H1 (cell line): ENCODE measurements around the gene CPED1. TPM values are rescaled to one million over a fixed set of nuclear protein-coding genes. Genes with fewer than 3 reads are reported as not detected.

Source experiments
- CTCF ChIA-PET: fragments of 300-600 bp; sonication (Branson Sonifier 250); formaldehyde crosslinking; loops from one replicate; lab custom pipeline; 2021; ENCODE audit not compliant: partially characterized antibody; lab: Charles Lee
- POLR2A ChIA-PET: fragments of 300-600 bp; sonication (Branson Sonifier 250); formaldehyde crosslinking; loops from one replicate; lab custom pipeline; 2021; ENCODE audit warnings: inconsistent platforms; ENCODE audit not compliant: partially characterized antibody; lab: Charles Lee
- DNase-seq, 2 experiments: peaks; one replicate each; pipeline versions ENCODE4 v3.0.0 to v3.0.0-alpha.2; 2010 to 2022; ENCODE audit warnings: low spot score in 2 of 2, low read depth in 1 of 2, mixed read lengths in 1 of 2
- FAIRE-seq: peaks from 2 replicates; lab custom pipeline; 2011; peaks lifted over from hg19 to GRCh38; lab: Jason Lieb, UNC
- H2AFZ ChIP-seq: 2 replicates; pipeline ENCODE4 v1.8.1; 2012; ENCODE audit warnings: low read length, inconsistent platforms
- H2AK5ac ChIP-seq: 2 replicates; pipeline ENCODE4 v1.6.1; 2013; ENCODE audit warnings: low read depth, low read length
- H2BK120ac ChIP-seq: replicated peaks from 2 replicates; pipeline ENCODE3; 2013; ENCODE audit warnings: low read depth, low read length, inconsistent platforms
- H2BK12ac ChIP-seq: 2 replicates; pipeline ENCODE4 v1.6.1; 2013; ENCODE audit warnings: low read depth, low read length
- H2BK15ac ChIP-seq: 2 replicates; pipeline ENCODE4 v1.6.1; 2013; ENCODE audit warnings: low read length
- H2BK20ac ChIP-seq: 2 replicates; pipeline ENCODE4 v1.6.1; 2013; ENCODE audit warnings: low read length
- H2BK5ac ChIP-seq: 2 replicates; pipeline ENCODE4 v1.6.1; 2013; ENCODE audit warnings: low read depth, low read length
- H3K14ac ChIP-seq: 2 replicates; pipeline ENCODE4 v1.6.1; 2013; ENCODE audit warnings: inconsistent platforms; ENCODE audit not compliant: insufficient read length
- H3K18ac ChIP-seq: 2 replicates; pipeline ENCODE4 v1.6.1; 2013; ENCODE audit warnings: low read length; ENCODE audit errors: extremely low read depth
- H3K23ac ChIP-seq: 2 replicates; pipeline ENCODE4 v1.6.1; 2013; ENCODE audit warnings: inconsistent platforms; ENCODE audit not compliant: insufficient read length
- H3K23me2 ChIP-seq: 2 replicates; pipeline ENCODE4 v1.6.1; 2013; ENCODE audit warnings: low read depth, low read length
- H3K27ac ChIP-seq: 2 replicates; pipeline ENCODE4 v1.6.1; 2011; ENCODE audit warnings: low read depth, low read length, inconsistent platforms
- H3K27me3 ChIP-seq, 4 experiments: replicated peaks in 1 of 4; 1 replicate in 1 of 4; 2 replicates in 3 of 4; pipeline versions ENCODE4 v1.6.1 to v1.8.1; 2011 to 2013; ENCODE audit warnings: low read length in 3 of 4, mild to moderate bottlenecking in 3 of 4, inconsistent platforms in 2 of 4, mixed read lengths in 2 of 4, moderate library complexity in 1 of 4; ENCODE audit not compliant: control insufficient read depth in 3 of 4, insufficient read depth in 3 of 4; ENCODE audit errors: extremely low read depth in 1 of 4
- H3K36me3 ChIP-seq, 4 experiments: 2 replicates each; pipeline versions ENCODE4 v1.6.1 to v1.8.1; 2011 to 2013; ENCODE audit warnings: mild to moderate bottlenecking in 4 of 4, low read length in 3 of 4, moderate library complexity in 2 of 4, control low read depth in 1 of 4, inconsistent platforms in 1 of 4; ENCODE audit not compliant: insufficient read depth in 4 of 4, control insufficient read depth in 2 of 4
- H3K4ac ChIP-seq: replicated peaks from 2 replicates; pipeline ENCODE3; 2013; ENCODE audit warnings: low read length, low read depth, mixed read lengths, inconsistent platforms; ENCODE audit not compliant: insufficient read length
- H3K4me1 ChIP-seq, 4 experiments: replicated peaks in 1 of 4; 1 replicate in 1 of 4; 2 replicates in 3 of 4; pipeline versions ENCODE4 v1.6.1 to v1.8.1; 2011 to 2013; ENCODE audit warnings: low read length in 3 of 4, inconsistent platforms in 2 of 4, mixed read lengths in 1 of 4; ENCODE audit not compliant: insufficient read depth in 4 of 4, control insufficient read depth in 3 of 4
- H3K4me2 ChIP-seq, 2 experiments: 2 replicates each; pipeline versions ENCODE4 v1.6.1 to v1.8.1; 2011 to 2013; ENCODE audit warnings: low read depth in 2 of 2, low read length in 2 of 2, control low read depth in 1 of 2, inconsistent platforms in 1 of 2, mild to moderate bottlenecking in 1 of 2; ENCODE audit not compliant: insufficient read depth in 1 of 2
- H3K4me3 ChIP-seq, 4 experiments: fragments of 200-600, 300-600 bp in 1 of 4; sonication (generic), shearing (Covaris generic), sonication (Bioruptor Twin) in 1 of 4; 2 replicates each; pipeline versions ENCODE4 v1.5.1 to v1.8.1; 2011 to 2016; ENCODE audit warnings: low read length in 4 of 4, low read depth in 3 of 4, control low read depth in 2 of 4, inconsistent platforms in 2 of 4, mild to moderate bottlenecking in 2 of 4, mixed read lengths in 1 of 4, moderate library complexity in 1 of 4; ENCODE audit not compliant: insufficient read depth in 2 of 4; ENCODE audit errors: extremely low read depth in 1 of 4
- H3K56ac ChIP-seq: replicated peaks from 2 replicates; pipeline ENCODE3; 2013; ENCODE audit warnings: low read depth, mild to moderate bottlenecking, mixed read lengths, low read length, inconsistent platforms; ENCODE audit not compliant: insufficient read length
- H3K79me1 ChIP-seq: 2 replicates; pipeline ENCODE4 v1.6.1; 2013; ENCODE audit warnings: low read depth, low read length, control low read depth
- H3K79me2 ChIP-seq, 2 experiments: 2 replicates each; pipeline versions ENCODE4 v1.6.1 to v1.8.1; 2012 to 2013; ENCODE audit warnings: low read length in 2 of 2, mild to moderate bottlenecking in 2 of 2, inconsistent platforms in 1 of 2; ENCODE audit not compliant: insufficient read depth in 2 of 2, control insufficient read depth in 1 of 2
- H3K9ac ChIP-seq, 4 experiments: replicated peaks in 1 of 4; 1 replicate in 1 of 4; 2 replicates in 3 of 4; pipeline versions ENCODE4 v1.6.1 to v1.8.1; 2011 to 2013; ENCODE audit warnings: low read depth in 3 of 4, low read length in 3 of 4, control low read depth in 2 of 4, mild to moderate bottlenecking in 2 of 4, moderate library complexity in 2 of 4, inconsistent platforms in 1 of 4; ENCODE audit errors: extremely low read depth in 1 of 4
- H3K9me3 ChIP-seq, 2 experiments: 2 replicates each; pipeline versions ENCODE4 v1.6.1 to v1.8.1; 2012 to 2013; ENCODE audit warnings: mild to moderate bottlenecking in 2 of 2, moderate library complexity in 2 of 2, control low read depth in 1 of 2, inconsistent platforms in 1 of 2, low read depth in 1 of 2, low read length in 1 of 2, mixed read lengths in 1 of 2; ENCODE audit not compliant: insufficient read depth in 2 of 2
- H4K20me1 ChIP-seq, 2 experiments: replicated peaks in 1 of 2; 2 replicates each; pipeline versions ENCODE3 to v1.8.1; 2011 to 2013; ENCODE audit warnings: inconsistent platforms in 2 of 2, low read length in 2 of 2, mild to moderate bottlenecking in 1 of 2; ENCODE audit not compliant: insufficient read depth in 2 of 2, control insufficient read depth in 1 of 2
- H4K5ac ChIP-seq: 2 replicates; pipeline ENCODE4 v1.6.1; 2013; ENCODE audit warnings: low read length, low read depth, mixed read lengths, inconsistent platforms; ENCODE audit not compliant: insufficient read length
- H4K8ac ChIP-seq: 2 replicates; pipeline ENCODE4 v1.8.0; 2013; ENCODE audit warnings: mild to moderate bottlenecking, moderate library complexity, low read length, inconsistent platforms; ENCODE audit not compliant: insufficient read depth; ENCODE audit errors: extremely low read depth
- H4K91ac ChIP-seq: replicated peaks from 2 replicates; pipeline ENCODE3; 2013; ENCODE audit warnings: low read length, mixed read lengths, inconsistent platforms; ENCODE audit not compliant: insufficient read length
- GABPA ChIP-seq: IDR thresholded peaks from 2 replicates; pipeline ENCODE4 v1.6.1; 2011; ENCODE audit warnings: mild to moderate bottlenecking, low read length, moderate library complexity, borderline replicate concordance; ENCODE audit not compliant: insufficient read depth
- HDAC6 ChIP-seq: IDR thresholded peaks from one replicate; pipeline ENCODE4 v1.7.1; 2012; ENCODE audit warnings: low read depth, mild to moderate bottlenecking, inconsistent platforms, low read length, moderate library complexity
- JUN ChIP-seq: IDR thresholded peaks from 2 replicates; pipeline ENCODE4 v1.6.1; 2011; ENCODE audit warnings: low read depth, mild to moderate bottlenecking, improper control_type of control experiment, low read length
- WGBS, 2 experiments: shearing (Covaris generic) in 1 of 2; methylation state at CpG; one replicate each; pipeline versions ENCODE4 v1.1.6 to v1.1.7; 2013 to 2015; ENCODE audit warnings: low lambda C conversion rate in 2 of 2, mixed read lengths in 2 of 2, inconsistent platforms in 1 of 2, low coverage in 1 of 2, missing lambda C conversion rate in 1 of 2; ENCODE audit not compliant: insufficient replicate concordance in 2 of 2, insufficient coverage in 1 of 2, insufficient read length in 1 of 2; ENCODE audit errors: extremely low coverage in 1 of 2, missing lambda C conversion rate in 1 of 2; 5-methylcytosine and 5-hydroxymethylcytosine counted together
- polyA plus RNA-seq, 7 experiments: library from polyadenylated mRNA; depleted of rRNA in 3 of 7; stranded (reverse) in 5 of 7; unstranded in 2 of 7; fragments of >200 nt in 5 of 7; fragments of 200-250 nt in 2 of 7; gene quantifications; 1 replicate in 5 of 7; 2 replicates in 1 of 7; 4 replicates in 1 of 7; pipeline versions ENCODE4 v1.2.1 to v1.2.3, GENCODE V29; 2011 to 2013; ENCODE audit warnings: missing spikeins in 2 of 7, mixed read lengths in 2 of 7
- total RNA-seq: library from RNA; stranded (reverse); fragmentation: NEBNext Ultra II Directional; extraction: Animal tissue kit (Norgen Biotek cat#: 25700); gene quantifications from 2 replicates; pipeline ENCODE4 v1.2.1, GENCODE V29; 2021

Gene CPED1
- total and polyA plus RNA-seq, 2 of the 8 experiments (the other 6 are each of a cell fraction or from before 2014, with no cell fraction given): 0.08 to 0.39 TPM

DNA sequence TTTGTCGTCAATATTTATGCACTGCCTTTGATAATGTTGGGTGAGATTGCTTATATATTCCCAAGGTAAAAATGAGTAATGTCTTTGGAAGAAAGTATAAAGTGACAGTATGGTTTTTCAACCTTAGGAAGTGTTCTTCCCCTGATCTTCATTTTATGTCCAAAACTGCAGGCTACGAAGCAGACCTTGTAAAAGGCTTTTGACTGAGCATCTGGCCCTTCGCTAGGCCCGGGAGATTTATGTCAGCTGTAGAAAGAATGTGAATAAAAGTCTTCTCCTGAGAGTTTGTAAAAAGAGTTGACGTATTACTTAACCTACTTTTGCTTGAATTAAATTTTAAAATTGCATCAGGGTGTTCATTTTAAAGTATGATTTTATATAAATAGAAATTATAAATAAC is 116.8 kb downstream of the CPED1 start:
- H3K23me2 ChIP-seq: no peaks in the 10 kb centered on the region
- no peak overlapping the region for H3K9ac ChIP-seq
- H3K79me2 ChIP-seq: no peaks in the 10 kb centered on the region
- H4K8ac ChIP-seq: no peak overlapping the region
- no peak overlapping the region for H3K4me3 ChIP-seq
- H3K14ac ChIP-seq: no peak overlapping the region
- FAIRE-seq (no peak), DNase-seq (no peak)
- POLR2A ChIA-PET: no interaction called here
- no peaks in the 10 kb centered on the region for H3K36me3 ChIP-seq
- no peaks in the 10 kb centered on the region for H3K79me1 ChIP-seq
- H2AFZ ChIP-seq: no peak overlapping the region
- H2BK15ac ChIP-seq: no peak overlapping the region
- H3K4ac ChIP-seq: no peak overlapping the region
- no peak for TF ChIP-seq JUN
- TF ChIP-seq HDAC6: no peak
- no peak for TF ChIP-seq GABPA
- peaks cover 3 to 13% (median 7%) of the 10 kb centered on the region in 4 experiments; a peak in 5 of 7 replicates for H3K4me1 ChIP-seq
- H4K91ac ChIP-seq: no peak overlapping the region
- H4K5ac ChIP-seq: no peak overlapping the region
- H4K20me1 ChIP-seq: no peaks in the 10 kb centered on the region
- no peaks in the 10 kb centered on the region for H3K27me3 ChIP-seq
- H2BK120ac ChIP-seq: no peak overlapping the region
- no peak overlapping the region for H3K56ac ChIP-seq
- H3K27ac ChIP-seq: no peak overlapping the region
- no peaks in the 10 kb centered on the region for H3K9me3 ChIP-seq
- no peak overlapping the region for H3K23ac ChIP-seq
- H3K18ac ChIP-seq: no peak overlapping the region
- H2AK5ac ChIP-seq: no peak overlapping the region
- H2BK20ac ChIP-seq: no peak overlapping the region
- H2BK5ac ChIP-seq: no peak overlapping the region
- no peak overlapping the region for H3K4me2 ChIP-seq
- WGBS, 2 experiments: 87% methylated on average over 5 of the region's 5 CpGs; no CpG with 5 or more reads in 1 of the 2 experiments
- no peak overlapping the region for H2BK12ac ChIP-seq
- CTCF ChIA-PET: interaction anchor here (1.2 to 7.6 kb wide), 2 partner anchors 23 to 118 kb away, joined by 4 to 86 read pairs; partner anchors contain the start of gene CPED1
